Measurements from ENCODE around the gene CRTAP.
"Not testable (repeated sequence)": the region's sequence is repeated elsewhere in the genome, so short reads cannot be mapped to it uniquely, and the experiment has no call there.

The CRTAP gene

GRCh38 chr3:33099701-33100100, 14.1 kb upstream of the CRTAP start:
- no peak for DNase-seq (ENCODE audit: low read depth in 3 of 3)

GRCh38 chr3:33100229-33100628, 13.6 kb upstream of the CRTAP start:
- DNase-seq (ENCODE audit: low read depth in 3 of 3) = no peak

- DNase-seq (ENCODE audit: low read depth in 3 of 3) = no peak
Observed at GRCh38 chr3:33103034-33103433, 10.8 kb upstream of the CRTAP start.

- DNase-seq (ENCODE audit: low read depth in 3 of 3) = no peak
Observed at GRCh38 chr3:33103480-33103879, 10.3 kb upstream of the CRTAP start.

GRCh38 chr3:33104803-33105202, 9.0 kb upstream of the CRTAP start:
- DNase-seq (ENCODE audit: low read depth in 3 of 3) = no peak

GRCh38 chr3:33105341-33105948, 8.4 kb upstream of the CRTAP start:
- DNase-seq (ENCODE audit: low read depth in 3 of 3) = no peak

- not testable (repeated sequence) for DNase-seq (ENCODE audit: low read depth in 3 of 3)
Observed at GRCh38 chr3:33106854-33107253, 7.0 kb upstream of the CRTAP start.

GRCh38 chr3:33111581-33111980, 2.2 kb upstream of the CRTAP start:
- no peak for DNase-seq (ENCODE audit: low read depth in 3 of 3)

- no peak for DNase-seq (ENCODE audit: low read depth in 3 of 3)
Observed at GRCh38 chr3:33114622-33115023, 809 bp downstream of the CRTAP start.

GRCh38 chr3:33115024-33115768, 1.4 kb downstream of the CRTAP start:
- DNase-seq (ENCODE audit: low read depth in 3 of 3) = no peak

- no peak for DNase-seq (ENCODE audit: low read depth in 3 of 3)
Observed at GRCh38 chr3:33117461-33117860, 3.6 kb downstream of the CRTAP start.

GRCh38 chr3:33119891-33120290, 6.1 kb downstream of the CRTAP start:
- no peak for DNase-seq (ENCODE audit: low read depth in 3 of 3)

GRCh38 chr3:33122991-33123390, 9.2 kb downstream of the CRTAP start:
- DNase-seq (ENCODE audit: low read depth in 3 of 3) = no peak

- DNase-seq (ENCODE audit: low read depth in 3 of 3) = no peak
Observed at GRCh38 chr3:33124638-33125037, 10.8 kb downstream of the CRTAP start.

- DNase-seq (ENCODE audit: low read depth in 3 of 3) = no peak
Observed at GRCh38 chr3:33125840-33126239, 12.0 kb downstream of the CRTAP start.

- DNase-seq (ENCODE audit: low read depth in 3 of 3) = no peak
Observed at GRCh38 chr3:33128706-33129105, 14.9 kb downstream of the CRTAP start.

- no peak for DNase-seq (ENCODE audit: low read depth in 3 of 3)
Observed at GRCh38 chr3:33130144-33130543, 16.3 kb downstream of the CRTAP start.

GRCh38 chr3:33131331-33132018, 17.7 kb downstream of the CRTAP start:
- DNase-seq (ENCODE audit: low read depth in 3 of 3) = peak in 1 of 3 experiments; percentile 9

- no peak for DNase-seq (ENCODE audit: low read depth in 3 of 3)
Observed at GRCh38 chr3:33132019-33132360, 18.2 kb downstream of the CRTAP start.

GRCh38 chr3:33134026-33134625, 20.3 kb downstream of the CRTAP start:
- no peak for DNase-seq (ENCODE audit: low read depth in 3 of 3)

- DNase-seq (ENCODE audit: low read depth in 3 of 3) = no peak
Observed at GRCh38 chr3:33137691-33138090, 23.9 kb downstream of the CRTAP start.

GRCh38 chr3:33139006-33139623, 25.3 kb downstream of the CRTAP start:
- DNase-seq (ENCODE audit: low read depth in 3 of 3) = not testable (repeated sequence)

Data from stimulated activated CD4-positive, alpha-beta T cell treated with anti-CD3 and anti-CD28 coated beads, TNF-alpha, amount 100 ng/mL, for 4 hours (primary cell).